HFFc6 (cell line): ENCODE measurements around the gene DLG2. TPM values are rescaled to one million over a fixed set of nuclear protein-coding genes. Genes with fewer than 3 reads are reported as not detected.

Experiments
- DNase-seq: peaks from one replicate; pipeline ENCODE4 v3.0.0-alpha.2; 2018
- H3K27ac Mint-ChIP-seq: 2 replicates; pipeline ENCODE4 v1.8.0; 2020; ENCODE audit warnings: mild to moderate bottlenecking, mixed read lengths
- H3K27me3 Mint-ChIP-seq: 2 replicates; pipeline ENCODE4 v1.8.0; 2021; ENCODE audit warnings: mild to moderate bottlenecking, moderate library complexity, mixed read lengths; ENCODE audit not compliant: insufficient read depth
- H3K36me3 Mint-ChIP-seq: 2 replicates; pipeline ENCODE4 v1.8.0; 2021; ENCODE audit warnings: low read depth, mixed read lengths
- H3K4me1 Mint-ChIP-seq: 2 replicates; pipeline ENCODE4 v1.8.0; 2020; ENCODE audit warnings: low read depth, mixed read lengths
- H3K4me3 Mint-ChIP-seq: 2 replicates; pipeline ENCODE4 v1.8.0; 2020; ENCODE audit warnings: mild to moderate bottlenecking, moderate library complexity, mixed read lengths
- H3K9me3 Mint-ChIP-seq: 2 replicates; pipeline ENCODE4 v1.8.0; 2020; ENCODE audit warnings: mild to moderate bottlenecking, mixed read lengths
- CTCF ChIP-seq: fragments of 200-600 bp; sonication (generic); IDR thresholded peaks from 2 replicates; pipeline ENCODE4 v1.5.0; 2021; ENCODE audit warnings: antibody characterized with exemption, mild to moderate bottlenecking
- total RNA-seq, 6 experiments: library from RNA; stranded (reverse); fragmentation: NEBNext Ultra II Directional; extraction: Animal tissue kit (Norgen Biotek cat#: 25700); gene quantifications; 2 replicates in 1 of 6; 3 replicates in 5 of 6; pipeline ENCODE4 v1.2.3, GENCODE V29; 2021

DLG2 gene
- total RNA-seq, 6 experiments from 2014 or later, result 0.39 to 1.00 (median 0.80) TPM; not detected in 1

GRCh38 chr11:84722583-84723108, 904.5 kb downstream of the DLG2 start:
- peaks cover 1% of the 10 kb centered on the region; the same call in 1 of the 2 replicates for H3K9me3 Mint-ChIP-seq
- H3K27ac Mint-ChIP-seq, result no peak overlapping the region
- no peaks in the 10 kb centered on the region for H3K36me3 Mint-ChIP-seq
- H3K27me3 Mint-ChIP-seq, result no peaks in the 10 kb centered on the region; the same call in 1 of the 2 replicates
- H3K4me3 Mint-ChIP-seq, result no peak overlapping the region
- TF ChIP-seq CTCF, result no peak
- no peak for DNase-seq
- H3K4me1 Mint-ChIP-seq, result no peaks in the 10 kb centered on the region

GRCh38 chr11:84721561-84721961, 905.6 kb downstream of the DLG2 start:
- DNase-seq, result no peak
- Mint-ChIP-seq H3K4me1 (no peaks in the 10 kb centered on the region), H3K4me3 (no peak overlapping the region), H3K9me3 (no peaks in the 10 kb centered on the region), H3K36me3 (no peaks in the 10 kb centered on the region), H3K27ac (no peak overlapping the region), H3K27me3 (no peaks in the 10 kb centered on the region; the same call in 1 of the 2 replicates)
- no peak for TF ChIP-seq CTCF

GRCh38 chr11:84720706-84721402, 906.3 kb downstream of the DLG2 start:
- no peaks in the 10 kb centered on the region for H3K9me3 Mint-ChIP-seq
- no peaks in the 10 kb centered on the region; the same call in 1 of the 2 replicates for H3K27me3 Mint-ChIP-seq
- no peak for TF ChIP-seq CTCF
- H3K4me3 Mint-ChIP-seq, result no peak overlapping the region; the same call in 1 of the 2 replicates
- H3K36me3 Mint-ChIP-seq, result no peaks in the 10 kb centered on the region
- no peak overlapping the region for H3K27ac Mint-ChIP-seq
- DNase-seq, result no peak
- no peaks in the 10 kb centered on the region for H3K4me1 Mint-ChIP-seq

GRCh38 chr11:84719935-84720577, 907.1 kb downstream of the DLG2 start:
- no peak for DNase-seq
- no peak overlapping the region; the same call in 1 of the 2 replicates for H3K4me3 Mint-ChIP-seq
- H3K9me3 Mint-ChIP-seq, result peaks cover 6% of the 10 kb centered on the region; the same call in 1 of the 2 replicates
- TF ChIP-seq CTCF, result no peak
- no peaks in the 10 kb centered on the region for H3K36me3 Mint-ChIP-seq
- no peaks in the 10 kb centered on the region; the same call in 1 of the 2 replicates for H3K27me3 Mint-ChIP-seq
- no peaks in the 10 kb centered on the region for H3K4me1 Mint-ChIP-seq
- H3K27ac Mint-ChIP-seq, result no peak overlapping the region

- peaks cover 15% of the 10 kb centered on the region for H3K9me3 Mint-ChIP-seq
Measured at GRCh38 chr11:84714316-84714780, 912.8 kb downstream of the DLG2 start.

More at GRCh38 chr11:84714316-84714780, 912.8 kb downstream of the DLG2 start:
- Mint-ChIP-seq H3K4me3 (no peak overlapping the region), H3K36me3 (no peaks in the 10 kb centered on the region), H3K27me3 (no peaks in the 10 kb centered on the region), H3K4me1 (no peaks in the 10 kb centered on the region), H3K27ac (no peak overlapping the region)
- no peak for TF ChIP-seq CTCF
- no peak for DNase-seq
